Measurements from ENCODE around the gene ICAM4.
"Not testable (repeated sequence)": the region's sequence is repeated elsewhere in the genome, so short reads cannot be mapped to it uniquely, and the experiment has no call there.

The ICAM4 gene, protein sequence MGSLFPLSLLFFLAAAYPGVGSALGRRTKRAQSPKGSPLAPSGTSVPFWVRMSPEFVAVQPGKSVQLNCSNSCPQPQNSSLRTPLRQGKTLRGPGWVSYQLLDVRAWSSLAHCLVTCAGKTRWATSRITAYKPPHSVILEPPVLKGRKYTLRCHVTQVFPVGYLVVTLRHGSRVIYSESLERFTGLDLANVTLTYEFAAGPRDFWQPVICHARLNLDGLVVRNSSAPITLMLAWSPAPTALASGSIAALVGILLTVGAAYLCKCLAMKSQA

DNA sequence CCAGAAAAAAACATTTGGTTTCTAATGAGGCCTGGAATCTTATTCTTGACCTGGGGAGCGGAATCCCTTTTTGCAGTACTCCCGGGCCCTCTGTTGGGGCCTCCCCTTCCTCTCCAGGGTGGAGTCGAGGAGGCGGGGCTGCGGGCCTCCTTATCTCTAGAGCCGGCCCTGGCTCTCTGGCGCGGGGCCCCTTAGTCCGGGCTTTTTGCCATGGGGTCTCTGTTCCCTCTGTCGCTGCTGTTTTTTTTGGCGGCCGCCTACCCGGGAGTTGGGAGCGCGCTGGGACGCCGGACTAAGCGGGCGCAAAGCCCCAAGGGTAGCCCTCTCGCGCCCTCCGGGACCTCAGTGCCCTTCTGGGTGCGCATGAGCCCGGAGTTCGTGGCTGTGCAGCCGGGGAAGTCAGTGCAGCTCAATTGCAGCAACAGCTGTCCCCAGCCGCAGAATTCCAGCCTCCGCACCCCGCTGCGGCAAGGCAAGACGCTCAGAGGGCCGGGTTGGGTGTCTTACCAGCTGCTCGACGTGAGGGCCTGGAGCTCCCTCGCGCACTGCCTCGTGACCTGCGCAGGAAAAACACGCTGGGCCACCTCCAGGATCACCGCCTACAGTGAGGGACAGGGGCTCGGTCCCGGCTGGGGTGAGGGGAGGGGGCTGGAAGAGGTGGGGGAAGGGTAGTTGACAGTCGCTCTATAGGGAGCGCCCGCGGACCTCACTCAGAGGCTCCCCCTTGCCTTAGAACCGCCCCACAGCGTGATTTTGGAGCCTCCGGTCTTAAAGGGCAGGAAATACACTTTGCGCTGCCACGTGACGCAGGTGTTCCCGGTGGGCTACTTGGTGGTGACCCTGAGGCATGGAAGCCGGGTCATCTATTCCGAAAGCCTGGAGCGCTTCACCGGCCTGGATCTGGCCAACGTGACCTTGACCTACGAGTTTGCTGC is at the start of gene ICAM4:
Gene ICAM4, plus strand, starts transcription at position 153 of the 935 bp plus-strand sequence. Its CDS starts 58 bp downstream, at position 211.
- no peak for DNase-seq (ENCODE audit: low read depth in 4 of 4, low spot score in 1 of 4)

DNA sequence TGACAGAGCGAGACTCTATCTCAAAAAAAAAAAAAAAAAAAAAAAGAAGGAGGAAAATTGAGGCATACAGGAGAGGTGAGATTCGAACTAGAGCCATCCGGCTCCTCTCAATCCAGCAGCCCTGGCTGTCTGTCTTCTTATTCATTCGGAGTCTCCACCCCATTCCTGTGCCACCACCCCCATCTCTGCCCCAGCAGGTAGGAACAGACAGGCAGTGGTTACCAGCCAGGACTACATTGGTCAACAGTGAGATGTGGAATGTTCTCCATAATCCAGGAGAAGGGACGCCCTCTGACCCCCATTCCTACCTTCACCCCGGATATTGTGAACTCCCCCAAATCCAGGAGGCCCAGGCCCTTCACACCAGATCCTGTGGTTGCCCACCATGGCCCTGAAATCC is 49.1 kb upstream of the ICAM4 start:
- DNase-seq (ENCODE audit: low read depth in 4 of 4, low spot score in 1 of 4) = no peak

DNA sequence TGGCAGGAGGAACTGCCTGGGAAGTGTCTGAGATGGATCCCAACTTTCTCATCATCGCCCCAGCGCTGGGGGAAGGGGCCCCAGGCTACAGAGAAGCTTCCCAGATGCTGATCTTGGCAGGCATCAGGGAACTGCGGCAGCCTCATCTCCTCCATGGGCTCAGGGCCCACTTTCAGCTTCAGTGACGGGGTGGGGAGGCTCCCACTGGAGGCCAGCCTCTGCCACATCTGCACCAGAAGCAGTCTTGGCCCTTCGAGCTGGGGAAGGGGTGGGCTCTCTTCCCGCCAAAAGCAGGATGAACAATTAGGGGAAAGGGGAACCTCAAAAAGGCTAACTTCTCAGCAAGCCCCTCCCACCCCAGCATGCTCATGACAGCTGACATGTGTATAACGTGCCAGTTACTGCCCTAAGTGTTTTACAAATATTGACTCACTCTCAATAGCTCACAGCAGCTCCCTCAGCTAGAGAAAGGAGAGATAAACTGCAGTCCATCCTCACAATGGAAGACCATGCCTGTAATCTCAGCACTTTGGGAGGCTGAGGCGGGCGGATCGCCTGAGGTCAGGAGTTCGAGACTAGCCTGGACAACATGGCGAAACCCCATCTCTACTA is 48.5 kb upstream of the ICAM4 start:
- no peak for DNase-seq (ENCODE audit: low read depth in 4 of 4, low spot score in 1 of 4)

DNA sequence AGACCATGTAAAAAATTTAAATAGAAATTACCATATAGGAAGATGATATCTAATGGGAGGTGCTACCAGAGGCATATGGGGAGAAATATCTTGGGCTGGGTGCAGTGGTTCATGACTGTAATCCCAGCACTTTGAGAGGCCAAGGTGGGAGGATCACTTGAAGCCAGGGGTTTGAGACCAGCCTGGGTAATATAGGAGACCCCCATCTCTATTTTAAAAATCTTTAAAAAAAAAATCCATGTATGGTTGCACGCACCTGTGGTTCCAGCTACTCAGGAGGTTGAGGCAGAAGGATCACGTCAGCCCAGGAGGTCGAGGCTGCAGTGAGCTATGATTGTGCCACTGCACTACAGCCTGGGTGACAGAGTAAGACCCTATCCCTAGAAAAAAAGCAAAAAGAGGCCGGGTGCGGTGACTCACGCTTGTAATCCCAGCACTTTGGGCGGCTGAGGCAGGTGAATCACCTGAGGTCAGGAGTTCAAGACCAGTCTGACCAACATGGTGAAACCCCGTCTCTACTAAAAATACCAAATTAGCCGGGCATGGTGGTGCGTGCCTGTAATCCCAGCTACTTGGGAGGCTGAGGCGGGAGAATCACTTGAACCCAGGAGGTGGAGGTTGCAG is 44.8 kb upstream of the ICAM4 start:
- not testable (repeated sequence) for DNase-seq (ENCODE audit: low read depth in 4 of 4, low spot score in 1 of 4)

DNA sequence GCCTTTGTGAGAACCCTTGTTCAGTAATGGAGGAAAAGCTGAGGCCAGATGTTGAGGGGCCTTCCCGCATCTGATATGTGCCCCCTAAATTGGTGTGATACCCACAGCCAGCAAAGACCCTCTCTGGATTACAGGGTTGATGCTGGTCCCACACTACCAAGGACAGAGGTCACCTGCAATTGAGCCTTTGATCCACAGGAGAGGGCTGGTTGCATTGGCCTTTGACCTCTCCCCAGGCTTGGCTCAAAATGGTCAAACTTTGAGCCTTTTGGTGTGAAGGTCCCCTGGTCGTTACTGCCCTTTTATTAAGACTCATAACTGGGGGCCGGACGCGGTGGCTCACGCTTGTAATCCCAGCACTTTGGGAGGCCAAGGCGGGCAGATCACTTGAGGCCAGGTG is 43.1 kb upstream of the ICAM4 start:
- no peak for DNase-seq (ENCODE audit: low read depth in 4 of 4, low spot score in 1 of 4)

DNA sequence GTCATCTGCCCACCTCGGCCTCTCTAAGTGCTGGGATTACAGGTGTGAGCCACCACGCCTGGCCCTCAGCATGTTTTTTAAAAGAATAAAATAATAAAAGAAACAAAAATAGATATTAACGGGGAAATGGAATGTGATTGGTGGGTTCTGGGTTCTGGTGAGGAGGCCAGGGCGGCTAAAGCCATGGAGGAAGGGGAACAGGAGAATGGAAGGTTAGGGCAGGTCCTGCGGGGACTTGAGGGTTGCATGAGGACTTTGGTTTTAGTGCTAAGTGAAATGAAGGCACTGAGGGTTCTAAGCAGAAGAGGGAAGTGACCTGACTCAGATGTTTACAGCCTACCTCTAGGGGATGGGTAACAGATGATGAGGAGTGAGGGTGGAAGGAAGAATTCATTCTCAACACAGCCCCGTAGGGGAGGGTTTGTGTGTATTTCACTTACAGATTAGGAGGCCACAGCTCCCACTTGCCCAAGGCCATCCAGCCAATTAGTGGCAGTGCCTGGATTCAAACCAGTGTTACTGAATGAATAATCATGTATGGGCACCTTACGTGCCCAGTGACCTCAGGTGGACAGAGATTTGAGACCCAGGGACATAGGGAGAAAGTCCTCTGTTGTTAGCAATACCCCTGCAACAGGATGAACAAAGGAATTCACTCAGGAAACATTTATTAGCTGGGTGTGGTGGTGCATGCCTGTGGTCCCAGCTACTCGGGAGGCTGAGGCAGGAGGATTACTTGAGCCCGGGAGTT is 41.4 kb upstream of the ICAM4 start:
- no peak for DNase-seq (ENCODE audit: low read depth in 4 of 4, low spot score in 1 of 4)

DNA sequence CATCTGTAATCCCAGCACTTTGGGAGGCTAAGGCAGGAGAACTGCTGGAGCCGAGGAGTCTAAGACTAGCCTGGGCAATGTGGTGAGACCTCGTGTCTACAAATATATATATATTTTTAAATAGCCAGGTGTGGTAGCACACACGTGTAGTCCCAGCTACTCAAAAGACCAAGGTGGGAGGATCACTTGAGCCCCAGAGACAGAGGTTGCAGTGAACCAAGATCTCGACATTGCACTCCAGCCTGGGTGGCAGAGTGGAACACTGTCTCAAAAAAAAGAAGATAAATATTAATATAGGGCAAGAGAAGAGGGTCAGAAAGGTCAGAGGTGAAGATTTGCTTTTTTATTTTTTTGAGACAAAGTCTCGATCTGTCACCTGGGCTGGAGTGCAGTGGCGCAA is 40.2 kb upstream of the ICAM4 start:
- no peak for DNase-seq (ENCODE audit: low read depth in 4 of 4, low spot score in 1 of 4)

DNA sequence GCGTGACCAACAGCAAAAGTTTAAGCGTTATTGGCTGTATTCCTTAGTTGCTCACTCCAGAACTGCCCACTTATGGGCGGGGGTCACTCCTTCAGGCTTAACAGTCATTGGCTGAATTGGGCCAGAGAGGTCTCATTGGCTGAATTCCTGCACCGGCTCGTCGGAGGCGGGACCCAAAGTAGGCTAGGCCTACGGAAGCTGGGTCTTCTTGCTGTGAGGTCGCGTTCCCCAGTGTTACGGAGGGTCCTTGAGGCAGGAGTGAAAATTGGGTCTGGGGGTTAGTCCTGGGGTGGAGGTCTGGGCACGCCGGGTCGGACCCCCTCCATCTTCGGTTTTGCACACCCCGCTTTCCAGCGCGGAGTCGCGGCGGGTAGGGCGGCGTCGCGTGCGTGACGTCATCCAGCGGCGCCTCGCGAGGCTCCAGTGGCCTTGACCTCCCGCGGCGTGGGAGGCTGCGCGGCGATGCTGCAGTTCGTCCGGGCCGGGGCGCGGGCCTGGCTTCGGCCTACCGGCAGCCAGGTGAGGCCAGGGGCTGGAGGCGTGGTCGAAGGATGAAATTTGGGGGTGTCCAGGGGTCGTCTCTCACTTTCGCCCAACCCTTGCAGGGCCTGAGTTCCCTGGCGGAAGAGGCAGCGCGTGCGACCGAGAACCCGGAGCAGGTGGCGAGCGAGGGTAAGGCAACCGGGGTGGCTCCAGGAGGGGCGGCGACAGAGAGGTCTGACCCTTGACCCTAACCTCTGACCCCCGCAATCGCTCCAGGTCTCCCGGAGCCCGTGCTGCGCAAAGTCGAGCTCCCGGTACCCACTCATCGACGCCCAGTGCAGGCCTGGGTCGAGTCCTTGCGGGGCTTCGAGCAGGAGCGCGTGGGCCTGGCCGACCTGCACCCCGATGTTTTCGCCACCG is 34.7 kb upstream of the ICAM4 start, which contains the start of gene MRPL4:
Gene MRPL4, plus strand, starts transcription at position 423 of the 903 bp plus-strand sequence. Its CDS starts 40 bp downstream, at position 463.
- DNase-seq (ENCODE audit: low read depth in 4 of 4, low spot score in 1 of 4) = peak; percentile 86 to 94 (median 88)

DNA sequence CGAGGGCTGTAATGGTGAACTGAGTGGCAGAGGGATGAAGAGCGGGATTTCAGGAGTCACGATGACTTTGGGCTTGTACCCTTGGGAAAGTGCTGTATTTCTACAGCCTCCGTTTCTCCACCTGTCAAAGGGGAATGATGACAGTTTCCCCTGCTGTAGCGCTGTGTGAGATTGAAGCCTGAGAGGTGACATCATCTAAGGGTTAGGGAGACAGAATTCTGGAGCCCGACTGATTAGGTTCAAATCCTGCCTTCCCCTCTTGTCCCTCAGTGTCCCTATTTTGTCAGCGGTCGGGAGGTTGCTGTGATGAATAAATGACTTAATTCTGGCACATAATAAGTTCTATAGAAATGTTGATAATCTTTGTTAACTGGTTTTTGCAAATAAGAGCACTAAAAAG is 34.0 kb upstream of the ICAM4 start:
- no peak for DNase-seq (ENCODE audit: low read depth in 4 of 4, low spot score in 1 of 4)

DNA sequence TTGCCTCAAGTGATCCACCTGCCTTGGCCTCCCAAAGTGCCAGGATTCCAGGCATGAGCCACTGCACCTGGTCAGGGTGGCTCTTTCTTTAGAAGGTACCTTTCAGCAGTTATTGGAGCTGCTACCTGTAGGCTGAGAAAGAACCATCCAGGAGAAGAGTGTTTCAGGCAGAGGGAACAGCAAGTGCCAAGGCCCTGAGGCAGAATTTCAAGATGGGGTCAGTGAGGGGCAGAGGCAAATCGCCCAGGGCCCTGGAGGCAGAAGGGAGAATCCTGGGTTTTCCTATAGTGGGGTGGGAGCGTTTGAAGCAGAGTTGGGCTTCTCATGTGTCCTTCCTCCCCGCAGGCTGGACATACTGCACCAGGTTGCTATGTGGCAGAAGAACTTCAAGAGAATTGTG is 32.5 kb upstream of the ICAM4 start:
- DNase-seq (ENCODE audit: low read depth in 4 of 4, low spot score in 1 of 4) = no peak

DNA sequence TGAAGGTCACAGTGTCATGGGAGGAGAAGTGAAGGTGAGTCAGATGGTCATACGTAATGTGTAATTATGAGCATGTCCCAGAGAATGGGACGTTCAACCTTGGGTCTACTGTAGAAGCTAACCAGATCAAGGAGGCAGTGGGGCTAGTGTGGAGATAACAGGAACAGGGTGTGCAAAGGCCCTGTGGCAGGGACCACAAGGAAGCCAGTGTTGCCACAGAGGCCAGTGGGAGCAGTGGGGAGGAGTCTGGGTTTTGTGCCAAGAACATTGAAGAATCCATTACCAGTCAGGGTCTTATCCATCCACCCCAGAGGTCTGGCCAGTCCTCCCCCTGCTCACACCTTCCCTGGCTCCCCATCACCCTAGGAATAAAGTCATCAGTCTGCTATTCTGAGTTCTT is 31.4 kb upstream of the ICAM4 start:
- DNase-seq (ENCODE audit: low read depth in 4 of 4, low spot score in 1 of 4) = no peak

DNA sequence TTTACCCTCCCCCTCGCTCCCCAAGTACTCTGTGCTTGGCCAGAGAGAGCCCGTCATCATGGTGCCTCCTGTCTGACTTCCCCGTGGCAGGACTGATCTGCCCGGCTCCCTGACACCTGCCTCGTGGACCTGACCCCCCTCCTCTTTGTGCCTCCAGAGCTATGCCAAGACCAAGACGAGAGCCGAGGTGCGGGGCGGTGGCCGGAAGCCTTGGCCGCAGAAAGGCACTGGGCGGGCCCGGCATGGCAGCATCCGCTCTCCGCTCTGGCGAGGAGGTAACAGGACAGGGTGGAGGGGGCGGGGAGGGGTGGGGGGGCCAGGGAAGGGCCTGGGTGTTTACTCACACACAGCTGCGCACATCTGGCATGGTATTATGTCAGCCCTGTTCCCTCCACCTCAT is 30.2 kb upstream of the ICAM4 start:
- DNase-seq (ENCODE audit: low read depth in 4 of 4, low spot score in 1 of 4) = no peak

DNA sequence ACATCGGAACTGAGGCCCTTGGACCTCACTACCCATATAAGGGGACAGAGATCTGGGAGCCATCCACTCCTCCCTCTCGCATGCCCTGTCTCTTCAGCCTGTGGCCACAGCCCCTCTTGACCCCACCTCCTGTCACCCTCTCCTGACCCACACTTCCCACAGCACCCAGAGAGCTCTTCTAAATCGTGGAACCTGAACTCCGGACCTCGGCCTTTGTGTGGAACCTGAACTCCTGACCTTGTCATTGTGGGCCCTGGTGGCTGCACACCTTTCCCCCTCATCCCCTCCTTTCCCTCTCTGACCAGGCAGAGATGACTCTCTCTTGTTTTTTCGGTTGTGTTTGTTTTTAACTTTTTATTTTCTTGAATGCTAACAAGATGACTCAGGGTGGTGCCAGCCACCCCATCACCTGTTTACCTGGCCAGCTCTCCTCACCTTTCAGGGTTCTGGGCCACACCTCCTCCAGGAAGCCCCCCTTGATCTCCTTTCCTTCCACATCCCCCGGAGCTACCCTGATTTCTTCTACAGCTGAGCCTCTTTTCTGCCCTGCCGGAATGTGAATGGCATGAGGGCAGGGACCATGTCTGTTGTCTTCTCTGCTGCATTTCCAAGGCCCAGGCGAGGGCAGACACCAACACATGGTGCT is 29.7 kb upstream of the ICAM4 start:
- DNase-seq (ENCODE audit: low read depth in 4 of 4, low spot score in 1 of 4) = no peak

DNA sequence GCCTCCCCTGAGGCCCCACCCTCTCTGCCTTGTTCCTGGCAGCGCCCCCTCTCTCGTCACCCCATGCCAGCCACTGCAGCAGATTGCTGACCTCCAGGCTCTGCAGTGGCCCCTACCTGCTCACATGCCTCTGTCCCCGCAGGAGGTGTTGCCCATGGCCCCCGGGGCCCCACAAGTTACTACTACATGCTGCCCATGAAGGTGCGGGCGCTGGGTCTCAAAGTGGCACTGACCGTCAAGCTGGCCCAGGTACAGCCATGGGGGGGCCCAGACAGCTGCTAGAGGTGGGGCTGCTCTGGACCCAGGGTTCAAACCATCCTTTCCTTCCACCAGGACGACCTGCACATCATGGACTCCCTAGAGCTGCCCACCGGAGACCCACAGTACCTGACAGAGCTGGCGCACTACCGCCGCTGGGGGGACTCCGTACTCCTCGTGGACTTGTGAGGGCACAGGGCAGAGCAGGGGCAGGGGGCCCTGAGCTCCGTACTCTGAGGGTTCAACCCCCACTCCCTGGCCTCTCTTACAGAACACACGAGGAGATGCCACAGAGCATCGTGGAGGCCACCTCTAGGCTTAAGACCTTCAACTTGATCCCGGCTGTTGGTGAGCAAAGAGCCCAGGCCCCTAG is 28.6 kb upstream of the ICAM4 start:
- DNase-seq (ENCODE audit: low read depth in 4 of 4, low spot score in 1 of 4) = no peak

DNA sequence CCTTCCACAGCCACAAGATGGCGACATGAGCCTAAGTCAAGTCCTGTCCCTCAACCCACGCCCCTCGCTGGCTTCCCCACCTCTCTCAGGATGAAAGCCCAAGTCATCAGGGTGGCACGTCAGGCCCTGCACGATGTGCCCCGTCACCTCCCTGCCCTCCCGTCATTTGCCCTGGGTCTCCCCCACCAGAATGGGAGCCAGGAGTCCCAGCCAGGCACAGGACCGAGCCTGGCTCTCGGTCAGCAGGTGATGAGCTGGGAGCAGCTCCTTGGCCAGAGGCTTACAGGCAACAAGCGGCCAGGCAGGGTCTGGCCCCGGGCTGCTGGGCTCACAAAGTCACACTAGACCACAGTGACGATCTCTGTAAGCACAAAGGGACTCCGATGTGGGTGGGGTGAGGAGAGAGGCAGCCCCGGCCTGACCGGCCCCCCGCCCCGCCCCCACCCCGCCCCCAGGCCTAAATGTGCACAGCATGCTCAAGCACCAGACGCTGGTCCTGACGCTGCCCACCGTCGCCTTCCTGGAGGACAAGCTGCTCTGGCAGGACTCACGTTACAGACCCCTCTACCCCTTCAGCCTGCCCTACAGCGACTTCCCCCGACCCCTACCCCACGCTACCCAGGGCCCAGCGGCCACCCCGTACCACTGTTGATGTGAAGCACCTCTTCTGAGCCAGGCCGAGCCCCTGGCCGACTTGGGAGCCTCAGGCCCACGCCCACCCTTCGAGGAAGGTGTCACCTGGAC is 27.4 kb upstream of the ICAM4 start:
- peak; percentile 78 to 95 (median 86) for DNase-seq (ENCODE audit: low read depth in 4 of 4, low spot score in 1 of 4)

DNA sequence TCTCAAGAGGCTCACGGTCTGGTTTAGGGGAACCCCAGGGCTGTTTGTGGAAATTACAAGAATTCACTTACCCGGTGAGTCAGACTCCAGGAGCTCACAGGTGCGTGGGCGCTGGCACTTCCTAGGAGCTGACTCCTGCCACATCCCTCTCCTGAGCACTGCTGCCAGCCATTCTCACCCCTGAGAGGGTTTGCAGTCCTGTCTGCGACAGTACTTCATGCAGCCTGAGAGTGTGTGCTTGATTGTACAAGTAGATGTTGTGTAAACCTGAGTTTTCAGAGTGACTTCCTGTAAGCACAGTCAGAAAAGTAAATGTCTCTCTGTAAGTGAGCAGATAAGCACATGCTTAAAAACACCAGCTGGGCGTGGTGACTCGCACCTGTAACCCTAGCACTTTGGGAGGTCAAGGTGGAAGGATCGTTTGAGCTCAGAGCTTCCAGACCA is 26.6 kb upstream of the ICAM4 start:
- peak in 3 of 4 experiments; percentile 24 to 58 (median 40) for DNase-seq (ENCODE audit: low read depth in 4 of 4, low spot score in 1 of 4)

DNA sequence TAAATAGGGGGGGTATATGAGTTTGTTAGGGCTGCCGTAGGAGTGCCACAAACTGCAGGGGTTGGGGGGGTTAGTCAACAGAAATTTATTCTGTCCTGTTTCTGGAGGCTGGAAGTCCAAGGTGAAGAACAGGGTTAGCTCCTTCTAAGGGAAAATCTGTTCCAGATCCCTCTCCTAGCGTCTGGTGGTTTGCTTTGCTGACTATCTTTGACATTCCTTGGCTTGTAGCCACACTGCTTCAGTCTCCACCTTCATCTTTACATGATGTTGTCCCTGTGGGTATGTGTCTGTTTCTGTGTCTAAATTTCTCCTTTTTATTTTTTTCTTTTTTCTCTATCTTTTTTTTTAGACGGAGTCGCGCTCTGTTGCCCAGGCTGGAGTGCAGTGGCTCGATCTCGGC is 24.0 kb upstream of the ICAM4 start:
- DNase-seq (ENCODE audit: low read depth in 4 of 4, low spot score in 1 of 4) = no peak

DNA sequence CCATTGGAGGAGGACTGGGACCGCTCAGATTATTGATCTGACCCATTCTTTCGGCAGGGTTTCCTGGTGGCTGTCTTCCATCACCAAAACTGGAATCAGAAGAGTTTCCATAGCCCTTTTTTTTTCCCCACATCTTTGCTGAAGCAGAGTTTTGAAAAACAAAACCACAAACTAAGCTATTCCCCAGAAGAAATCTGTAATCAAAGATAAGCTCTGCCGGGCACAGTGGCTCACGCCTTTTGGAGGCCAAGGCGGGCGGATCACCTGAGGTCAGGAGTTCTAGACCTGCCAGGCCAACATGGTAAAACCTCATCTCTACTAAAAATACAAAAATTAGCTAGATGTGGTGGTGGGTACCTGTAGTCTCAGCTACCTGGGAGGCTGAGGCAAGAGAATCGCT is 20.0 kb upstream of the ICAM4 start:
- no peak for DNase-seq (ENCODE audit: low read depth in 4 of 4, low spot score in 1 of 4)
